ENCODE results near the gene ENPP7.

GRCh38 chr17:79784353-79785016 lies 53.7 kb downstream of the ENPP7 start:
- TF ChIP-seq TARDBP (IDR thresholded peaks at IDR 0.05) (no peak), SUZ12 (IDR thresholded peaks at IDR 0.05) (no peak), FOXA1 (IDR thresholded peaks at IDR 0.05) (no peak), LEF1 (IDR thresholded peaks at IDR 0.05; ENCODE audit: borderline replicate concordance) (no peak), BHLHE40 (IDR thresholded peaks at IDR 0.05; ENCODE audit: borderline replicate concordance) (no peak), FOXK2 (IDR thresholded peaks at IDR 0.05) (no peak), ARNT (IDR thresholded peaks at IDR 0.05) (no peak), CTBP1 (IDR thresholded peaks at IDR 0.05; ENCODE audit: borderline replicate concordance) (no peak), SP1 (IDR thresholded peaks at IDR 0.05) (no peak)
